Measurements from ENCODE around the gene NMRK2. TPM values are rescaled to one million over a fixed set of nuclear protein-coding genes. Genes with fewer than 3 reads are reported as not detected.

The NMRK2 gene
- total RNA-seq, 1 donor from 2014 or later: not detected

DNA sequence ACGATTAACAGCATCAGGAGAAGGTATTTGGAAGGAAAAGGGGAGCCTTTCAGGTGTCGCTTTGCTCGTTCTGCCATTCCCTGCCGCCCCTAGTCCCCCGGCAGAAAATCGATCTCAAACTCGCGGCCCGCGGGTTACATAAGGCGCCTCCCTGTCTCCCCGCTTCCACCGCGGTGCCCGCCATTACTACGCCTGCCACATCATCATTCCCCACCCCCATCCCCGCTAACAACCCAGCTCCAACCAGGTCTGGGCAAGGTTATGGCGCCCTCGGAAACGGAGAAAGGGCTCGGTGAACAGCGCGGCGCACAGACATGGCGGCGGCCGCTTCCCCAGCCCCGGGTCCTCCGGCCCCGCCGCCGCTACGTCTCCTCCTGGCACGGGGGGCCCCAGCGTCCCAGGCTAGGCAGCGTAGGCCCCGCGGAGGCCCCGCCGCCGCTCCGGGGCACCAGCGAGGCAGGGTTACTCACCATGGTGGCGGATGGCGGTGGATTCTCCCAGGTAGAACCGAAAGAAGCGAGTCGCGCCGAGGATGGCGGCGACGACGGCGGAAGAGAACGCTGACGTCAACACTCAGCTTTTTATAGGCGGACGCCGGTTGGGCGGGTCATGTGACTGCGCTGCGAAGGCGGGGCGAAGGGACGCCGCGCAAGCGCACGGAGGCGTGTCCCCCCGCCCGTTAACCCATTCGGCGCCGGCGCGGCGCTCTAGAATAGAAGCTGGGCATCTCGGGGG, 52.2 kb downstream of the NMRK2 start, which contains the start of gene EEF2:
EEF2 (minus strand) TSS at position 556 of the 735 bp plus-strand sequence; CDS start at position 473, 83 bp downstream.
- TF ChIP-seq, protein P1, sequence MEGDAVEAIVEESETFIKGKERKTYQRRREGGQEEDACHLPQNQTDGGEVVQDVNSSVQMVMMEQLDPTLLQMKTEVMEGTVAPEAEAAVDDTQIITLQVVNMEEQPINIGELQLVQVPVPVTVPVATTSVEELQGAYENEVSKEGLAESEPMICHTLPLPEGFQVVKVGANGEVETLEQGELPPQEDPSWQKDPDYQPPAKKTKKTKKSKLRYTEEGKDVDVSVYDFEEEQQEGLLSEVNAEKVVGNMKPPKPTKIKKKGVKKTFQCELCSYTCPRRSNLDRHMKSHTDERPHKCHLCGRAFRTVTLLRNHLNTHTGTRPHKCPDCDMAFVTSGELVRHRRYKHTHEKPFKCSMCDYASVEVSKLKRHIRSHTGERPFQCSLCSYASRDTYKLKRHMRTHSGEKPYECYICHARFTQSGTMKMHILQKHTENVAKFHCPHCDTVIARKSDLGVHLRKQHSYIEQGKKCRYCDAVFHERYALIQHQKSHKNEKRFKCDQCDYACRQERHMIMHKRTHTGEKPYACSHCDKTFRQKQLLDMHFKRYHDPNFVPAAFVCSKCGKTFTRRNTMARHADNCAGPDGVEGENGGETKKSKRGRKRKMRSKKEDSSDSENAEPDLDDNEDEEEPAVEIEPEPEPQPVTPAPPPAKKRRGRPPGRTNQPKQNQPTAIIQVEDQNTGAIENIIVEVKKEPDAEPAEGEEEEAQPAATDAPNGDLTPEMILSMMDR (IDR thresholded peaks at IDR 0.05): peak in 1 of 3 experiments; percentile 15
- TF ChIP-seq POLR2AphosphoS5 (IDR thresholded peaks at IDR 0.05; ENCODE audit: insufficient read depth in 1 of 2, low read depth in 1 of 2): peak; percentile 87 to 100
- TF ChIP-seq POLR2A (IDR thresholded peaks at IDR 0.05): peak; percentile 47 to 99
- H3K9me3 ChIP-seq: no peaks in the 10 kb centered on the region
- peaks cover 3 to 43% of the 10 kb centered on the region in 2 donors for H3K36me3 ChIP-seq
- H3K27me3 ChIP-seq: no peaks in the 10 kb centered on the region
- peaks cover 49% of the 10 kb centered on the region for H3K4me1 ChIP-seq
- H3K27ac ChIP-seq: peak within 1 kb of the TSS; percentile 92
- peak within 1 kb of the TSS; percentile 79 to 100 for H3K4me3 ChIP-seq
- DNase-seq (ENCODE audit: extremely low spot score in 2 of 2): peak in 1 of 2 donors; percentile 91
- intact Hi-C loops (cut with DNase I): loop anchor here (5.0 to 10.0 kb wide), 2 partner anchors 82 to 220 kb away; partner anchors contain the start of gene ZBTB7A

DNA sequence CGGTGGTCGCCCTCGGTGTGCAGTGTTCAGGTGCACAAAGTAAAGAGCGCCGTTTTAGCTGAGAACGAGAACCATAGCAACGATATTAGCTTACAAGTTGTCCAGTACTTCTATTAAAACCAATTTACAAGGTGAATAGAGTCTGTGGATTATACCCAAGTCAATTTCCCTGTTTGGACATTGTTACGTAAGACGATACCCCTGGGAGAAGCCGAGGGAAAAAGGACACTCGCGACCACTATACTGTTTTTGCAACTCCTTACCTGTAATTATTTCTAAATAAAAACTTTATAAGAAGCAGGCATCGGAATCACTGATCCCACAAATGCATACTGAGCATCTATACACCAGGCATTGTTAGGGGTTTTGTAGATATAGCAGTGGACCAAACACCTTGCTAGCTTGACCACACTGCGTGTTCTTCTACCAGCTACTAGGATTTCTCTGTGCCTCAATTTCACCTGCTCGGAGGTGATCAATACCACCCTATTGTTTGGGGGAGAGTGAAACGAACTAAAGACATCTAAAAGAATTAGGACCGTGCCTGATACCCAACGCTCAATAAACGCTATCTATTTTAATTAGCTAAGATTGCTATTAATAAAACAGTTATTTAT, 52.9 kb downstream of the NMRK2 start:
- peak overlapping the region; percentile 92 for H3K27ac ChIP-seq
- no peaks in the 10 kb centered on the region for H3K27me3 ChIP-seq
- no peaks in the 10 kb centered on the region for H3K9me3 ChIP-seq
- peak overlapping the region; percentile 79 to 100 for H3K4me3 ChIP-seq
- no peak for DNase-seq (ENCODE audit: extremely low spot score in 2 of 2)
- H3K36me3 ChIP-seq: peaks cover 3 to 37% of the 10 kb centered on the region in 2 donors
- no peak for TF ChIP-seq POLR2AphosphoS5 (IDR thresholded peaks at IDR 0.05; ENCODE audit: insufficient read depth in 1 of 2, low read depth in 1 of 2)
- intact Hi-C loops (cut with DNase I): loop anchor here (5.0 to 10.0 kb wide), 2 partner anchors 82 to 219 kb away; partner anchors contain the start of gene ZBTB7A
- H3K4me1 ChIP-seq: peaks cover 49% of the 10 kb centered on the region

DNA sequence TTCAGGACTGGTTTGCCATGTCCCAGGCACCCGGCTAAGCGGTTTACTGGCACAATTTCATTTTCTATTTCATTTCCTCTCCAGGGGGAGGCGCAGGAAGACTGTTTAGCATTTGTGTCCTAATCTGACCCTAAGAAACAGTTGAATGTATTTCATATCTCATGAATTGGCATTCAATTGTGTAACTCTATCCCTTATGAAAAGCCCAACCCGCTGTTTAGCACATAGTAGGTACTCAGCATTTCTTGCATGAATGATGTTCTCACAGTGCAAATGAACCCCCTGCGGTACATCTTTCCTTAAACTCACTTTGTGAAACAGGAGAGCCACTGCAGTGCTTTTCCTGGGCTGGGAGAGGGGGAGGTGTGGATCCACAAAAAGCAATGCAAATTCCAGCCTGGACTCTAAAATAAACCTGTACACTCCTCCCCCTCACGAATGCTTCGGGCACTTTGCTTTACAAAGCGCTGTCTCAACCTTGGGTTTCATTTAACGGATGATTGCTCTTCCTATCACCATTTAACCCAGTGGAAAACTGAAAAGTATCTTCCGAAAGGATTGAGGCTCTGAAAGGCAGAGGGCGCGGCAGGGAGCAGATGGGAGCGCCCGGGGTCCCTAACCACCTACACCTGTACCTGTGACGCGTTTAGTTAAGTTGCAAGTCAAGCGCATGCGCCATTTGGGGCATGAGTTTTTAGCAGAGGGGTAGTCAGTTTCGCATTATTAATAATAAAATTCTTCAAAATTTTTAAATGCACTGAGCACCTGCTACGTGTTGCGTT, 53.6 kb downstream of the NMRK2 start:
- peaks cover 49% of the 10 kb centered on the region for H3K4me1 ChIP-seq
- intact Hi-C loops (cut with DNase I): loop anchor here (5.0 to 10.0 kb wide), 2 partner anchors 81 to 218 kb away; partner anchors contain the start of gene ZBTB7A

DNA sequence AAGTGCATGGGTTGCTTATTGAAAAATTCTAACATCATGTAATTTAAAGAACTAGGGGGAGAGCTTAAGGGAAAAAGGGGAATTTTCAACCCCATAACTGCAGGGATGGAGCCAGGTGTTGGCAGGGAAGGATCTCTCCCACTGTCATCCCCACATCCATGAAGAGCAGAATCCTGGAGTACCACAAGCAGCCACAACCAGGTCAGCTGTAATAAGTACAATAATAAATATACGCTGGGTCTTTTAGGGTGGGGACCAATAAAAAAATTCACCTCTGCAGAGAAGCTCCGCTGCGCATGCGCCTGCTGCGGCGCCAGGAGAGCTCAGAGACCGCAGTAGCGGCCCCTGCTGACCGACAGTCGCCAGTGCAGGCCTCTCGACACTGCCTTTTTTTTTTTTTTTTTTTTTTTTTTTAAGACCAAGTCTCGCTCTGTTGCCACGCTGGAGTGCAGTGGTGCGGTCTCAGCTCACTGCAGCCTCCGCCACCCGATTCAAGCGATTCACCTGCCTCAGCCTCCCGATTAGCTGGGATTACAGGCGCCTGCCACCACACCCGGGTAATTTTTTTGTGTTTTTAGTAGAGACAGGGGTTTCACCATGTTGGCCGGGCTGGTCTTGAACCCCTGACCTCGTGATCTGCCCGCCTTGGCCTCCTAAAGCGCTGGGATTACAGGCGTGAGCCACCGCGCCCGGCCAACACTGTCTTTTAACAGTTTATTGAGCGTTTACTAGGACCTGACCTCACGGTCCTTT, 54.9 kb downstream of the NMRK2 start:
- no peak for DNase-seq (ENCODE audit: extremely low spot score in 2 of 2)
- H3K36me3 ChIP-seq: peaks cover 0 to 16% of the 10 kb centered on the region in 2 donors
- H3K9me3 ChIP-seq: no peaks in the 10 kb centered on the region
- no peak overlapping the region for H3K27ac ChIP-seq
- peak; percentile 31 to 84 for TF ChIP-seq POLR2AphosphoS5 (IDR thresholded peaks at IDR 0.05; ENCODE audit: insufficient read depth in 1 of 2, low read depth in 1 of 2)
- no peak for TF ChIP-seq POLR2A (IDR thresholded peaks at IDR 0.05)
- TF ChIP-seq, protein P1 (IDR thresholded peaks at IDR 0.05): peak; percentile 73 to 89 (median 83)
- intact Hi-C loops (cut with DNase I): loop anchor here (5.0 to 10.0 kb wide), 2 partner anchors 80 to 217 kb away; partner anchors contain the start of gene ZBTB7A
- peak overlapping the region in 1 of 2 donors; percentile 16 for H3K4me3 ChIP-seq
- peaks cover 48% of the 10 kb centered on the region for H3K4me1 ChIP-seq
- no peaks in the 10 kb centered on the region for H3K27me3 ChIP-seq

More for the DNA sequence above, 53.6 kb downstream of the NMRK2 start:
- peak overlapping the region; percentile 92 for H3K27ac ChIP-seq
- TF ChIP-seq POLR2A (IDR thresholded peaks at IDR 0.05) (no peak), POLR2AphosphoS5 (IDR thresholded peaks at IDR 0.05; ENCODE audit: insufficient read depth in 1 of 2, low read depth in 1 of 2) (peak in 1 of 2 donors; percentile 57)
- TF ChIP-seq, protein P1 (IDR thresholded peaks at IDR 0.05): peak; percentile 37 to 73 (median 47)
- peak overlapping the region; percentile 79 to 100 for H3K4me3 ChIP-seq
- H3K27me3 ChIP-seq: no peaks in the 10 kb centered on the region
- no peak for DNase-seq (ENCODE audit: extremely low spot score in 2 of 2)
- no peaks in the 10 kb centered on the region for H3K9me3 ChIP-seq
- H3K36me3 ChIP-seq: peaks cover 1 to 30% of the 10 kb centered on the region in 2 donors
